Lower lobe of right lung (tissue), 2 donors: Measurements from ENCODE around the gene MXI1. TPM values are rescaled to one million over a fixed set of nuclear protein-coding genes. Genes with fewer than 3 reads are reported as not detected.

Source experiments
- ATAC-seq, 2 donors: fragments of 200-7000 bp; cut with Tn5 transposase; one replicate each; pipeline ENCODE4 v1.9.1; 2020 to 2022; ENCODE audit warnings: mild to moderate bottlenecking in 2 of 2, moderate library complexity in 2 of 2
- DNase-seq: peaks from one replicate; pipeline ENCODE4 v3.0.0-alpha.2; 2020
- H3K27ac ChIP-seq: fragments of 200-600 bp; one replicate; pipeline ENCODE4 v1.8.0; 2022
- H3K27me3 ChIP-seq: fragments of 200-600 bp; one replicate; pipeline ENCODE4 v1.8.0; 2022; ENCODE audit warnings: low read depth
- H3K36me3 ChIP-seq: fragments of 200-600 bp; one replicate; pipeline ENCODE4 v1.8.0; 2022; ENCODE audit warnings: mild to moderate bottlenecking
- H3K4me1 ChIP-seq: fragments of 200-600 bp; one replicate; pipeline ENCODE4 v1.8.0; 2022
- H3K4me3 ChIP-seq: fragments of 200-600 bp; one replicate; pipeline ENCODE4 v1.8.0; 2022; ENCODE audit warnings: mild to moderate bottlenecking
- H3K9me3 ChIP-seq: fragments of 200-600 bp; one replicate; pipeline ENCODE4 v1.8.0; 2022
- intact Hi-C: fragments of 100-400 bp; cut with DNase I; formaldehyde crosslinking; loops from one replicate; pipeline ENCODE4 v1.11.0; 2022
- total RNA-seq: library from RNA; stranded (reverse); fragmentation: NEBNext Ultra II Directional; extraction: Animal tissue kit (Norgen Biotek cat#: 25700); gene quantifications from one replicate; pipeline ENCODE4 v1.2.1, GENCODE V29; 2021
- TF ChIP-seq, protein P1 (sequence below): fragments of 200-600 bp; IDR thresholded peaks from one replicate; pipeline ENCODE4 v1.8.0; 2022; ENCODE audit warnings: antibody characterized with exemption, mild to moderate bottlenecking
- donor health status: DM: no; HTN: yes; CAD: no; lungs with severe emphysema.

The MXI1 gene
- total RNA-seq, 1 donor from 2014 or later: 33.3 TPM

DNA sequence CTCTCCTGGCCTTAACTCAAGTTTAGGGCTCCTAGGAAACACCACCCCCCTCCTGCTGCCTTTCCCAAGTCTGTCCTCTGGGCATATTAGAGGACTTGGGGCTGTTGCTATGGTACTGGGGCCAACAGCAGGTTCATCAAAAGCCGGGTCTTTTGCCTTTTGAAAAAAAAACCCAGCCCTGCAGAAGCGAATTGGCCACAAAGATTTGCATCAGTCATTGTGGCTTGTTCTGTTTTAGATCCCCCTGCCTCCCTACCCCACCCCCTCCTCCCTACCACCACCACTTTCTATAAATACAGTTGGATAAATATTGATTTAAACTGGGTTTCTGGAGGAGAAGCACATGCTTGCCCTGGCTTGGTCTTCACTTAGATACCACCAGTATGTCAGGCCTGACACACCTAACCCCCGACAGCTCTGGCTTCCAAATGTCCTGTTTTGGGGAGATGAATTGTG is 7.0 kb downstream of the MXI1 start:
- H3K27ac ChIP-seq: no peak overlapping the region
- ATAC-seq: no peak
- H3K9me3 ChIP-seq: no peaks in the 10 kb centered on the region
- DNase-seq: no peak
- H3K27me3 ChIP-seq: no peaks in the 10 kb centered on the region
- H3K4me3 ChIP-seq: no peak overlapping the region
- peaks cover 38% of the 10 kb centered on the region for H3K4me1 ChIP-seq
- intact Hi-C loops: no loop called here
- TF ChIP-seq, protein P1, sequence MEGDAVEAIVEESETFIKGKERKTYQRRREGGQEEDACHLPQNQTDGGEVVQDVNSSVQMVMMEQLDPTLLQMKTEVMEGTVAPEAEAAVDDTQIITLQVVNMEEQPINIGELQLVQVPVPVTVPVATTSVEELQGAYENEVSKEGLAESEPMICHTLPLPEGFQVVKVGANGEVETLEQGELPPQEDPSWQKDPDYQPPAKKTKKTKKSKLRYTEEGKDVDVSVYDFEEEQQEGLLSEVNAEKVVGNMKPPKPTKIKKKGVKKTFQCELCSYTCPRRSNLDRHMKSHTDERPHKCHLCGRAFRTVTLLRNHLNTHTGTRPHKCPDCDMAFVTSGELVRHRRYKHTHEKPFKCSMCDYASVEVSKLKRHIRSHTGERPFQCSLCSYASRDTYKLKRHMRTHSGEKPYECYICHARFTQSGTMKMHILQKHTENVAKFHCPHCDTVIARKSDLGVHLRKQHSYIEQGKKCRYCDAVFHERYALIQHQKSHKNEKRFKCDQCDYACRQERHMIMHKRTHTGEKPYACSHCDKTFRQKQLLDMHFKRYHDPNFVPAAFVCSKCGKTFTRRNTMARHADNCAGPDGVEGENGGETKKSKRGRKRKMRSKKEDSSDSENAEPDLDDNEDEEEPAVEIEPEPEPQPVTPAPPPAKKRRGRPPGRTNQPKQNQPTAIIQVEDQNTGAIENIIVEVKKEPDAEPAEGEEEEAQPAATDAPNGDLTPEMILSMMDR: no peak
- H3K36me3 ChIP-seq: no peaks in the 10 kb centered on the region

DNA sequence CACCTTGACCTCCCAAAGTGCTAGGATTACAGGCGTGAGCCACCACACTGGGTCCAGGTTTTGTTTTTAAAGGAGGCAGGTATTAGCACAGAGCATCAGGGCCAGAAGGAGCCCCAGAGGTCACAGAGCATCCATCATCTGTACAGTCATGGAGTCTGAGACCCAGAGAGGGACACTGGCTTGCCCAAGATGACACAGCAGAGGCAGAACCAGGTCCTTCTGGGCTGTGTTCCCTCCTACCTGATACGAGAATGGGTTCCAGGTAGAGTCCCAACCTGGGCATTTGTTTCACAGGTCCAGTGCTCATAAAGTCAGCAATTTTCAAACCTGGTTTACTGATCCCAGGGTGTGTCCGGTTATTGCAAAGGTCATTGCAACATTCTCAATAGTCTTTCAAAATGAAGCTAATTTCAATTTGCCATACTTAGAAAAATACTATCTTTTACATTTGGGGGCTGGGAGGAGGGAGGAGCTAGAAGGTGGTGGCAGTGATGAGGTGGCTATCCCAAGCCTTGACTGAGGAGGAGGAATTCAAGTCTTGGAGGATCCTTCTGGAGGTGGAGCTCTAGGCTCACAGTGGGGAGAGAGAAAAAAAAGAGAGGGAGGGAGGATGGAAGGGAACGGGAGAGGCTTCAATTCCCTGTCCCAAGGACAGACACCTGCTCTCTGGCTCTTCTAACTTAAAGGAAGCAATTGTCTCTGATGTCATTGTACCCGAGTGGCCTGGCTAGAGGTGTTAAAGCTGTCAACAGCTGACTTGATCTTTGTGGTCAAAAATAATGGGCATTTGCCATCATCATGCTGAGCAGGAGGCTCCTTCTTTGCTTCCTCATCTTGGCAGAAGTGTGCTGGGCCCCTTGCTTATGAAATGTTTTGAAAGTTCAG is 8.1 kb downstream of the MXI1 start:
- Histone ChIP-seq H3K9me3 (no peaks in the 10 kb centered on the region), H3K36me3 (no peaks in the 10 kb centered on the region), H3K4me1 (peaks cover 38% of the 10 kb centered on the region), H3K27ac (no peak overlapping the region), H3K4me3 (no peak overlapping the region), H3K27me3 (no peaks in the 10 kb centered on the region)
- intact Hi-C loops: no loop called here
- TF ChIP-seq, protein P1: no peak
- DNase-seq (no peak), ATAC-seq (no peak)

DNA sequence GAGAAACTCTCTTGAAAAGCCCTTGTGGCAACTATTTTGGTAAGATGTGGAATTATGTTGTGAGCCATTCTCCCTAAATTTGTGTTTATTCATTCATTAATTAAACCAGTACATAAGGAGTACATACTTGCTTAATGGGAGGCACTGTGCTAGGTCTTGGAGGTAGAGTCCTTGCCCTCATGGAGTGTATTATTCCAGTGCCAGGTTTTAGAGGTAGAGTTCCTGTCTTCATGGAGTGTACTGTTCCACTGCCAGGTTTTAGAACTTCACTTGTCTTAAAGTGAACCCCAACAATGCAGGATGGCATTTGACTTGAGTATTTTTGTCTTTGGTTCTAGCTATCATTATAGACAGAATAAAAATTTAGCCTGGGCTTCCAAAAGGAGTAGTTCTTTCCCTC is 8.8 kb downstream of the MXI1 start:
- DNase-seq (no peak), ATAC-seq (no peak)

DNA sequence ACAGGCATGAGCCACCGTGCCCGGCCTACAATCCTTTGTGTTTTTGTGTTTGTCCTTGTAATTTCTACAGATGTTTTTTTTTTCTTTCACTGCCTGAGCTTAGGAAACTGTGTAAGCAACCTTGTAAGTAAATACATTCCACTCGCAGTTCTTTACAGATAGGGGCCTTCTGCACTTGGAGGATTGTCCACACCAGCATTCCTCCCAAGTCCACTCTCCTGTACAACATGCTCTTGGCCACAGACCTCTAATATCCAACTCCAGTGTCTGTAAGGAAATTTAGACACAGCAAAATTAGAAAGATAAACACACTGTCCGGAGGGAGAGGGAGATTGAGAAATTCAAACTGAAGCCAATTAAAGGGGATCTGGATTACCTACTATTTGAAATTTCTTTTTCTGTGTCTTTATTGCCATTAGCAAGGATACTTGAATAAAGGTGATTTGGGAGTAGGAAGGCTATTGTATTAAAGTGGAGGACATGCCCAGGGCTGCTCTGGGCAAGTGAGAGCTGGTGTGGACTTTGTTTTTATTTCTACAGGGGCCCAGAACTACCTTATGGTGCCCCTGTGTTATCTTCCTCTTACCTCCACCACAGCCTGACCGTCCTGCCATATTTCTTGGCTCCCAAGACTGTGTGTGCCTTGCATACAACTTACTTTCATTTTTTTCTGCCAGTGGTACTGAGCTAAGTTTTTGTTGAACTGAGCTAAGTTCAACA is 9.7 kb downstream of the MXI1 start:
- H3K4me1 ChIP-seq: peaks cover 42% of the 10 kb centered on the region
- H3K9me3 ChIP-seq: no peaks in the 10 kb centered on the region
- DNase-seq: no peak
- TF ChIP-seq, protein P1: no peak
- H3K27me3 ChIP-seq: no peaks in the 10 kb centered on the region
- H3K4me3 ChIP-seq: no peak overlapping the region
- H3K27ac ChIP-seq: no peak overlapping the region
- ATAC-seq: peak in 1 of 2 donors; percentile 15
- intact Hi-C loops: no loop called here
- H3K36me3 ChIP-seq: no peaks in the 10 kb centered on the region

More for the DNA sequence above, 8.8 kb downstream of the MXI1 start:
- no peak overlapping the region for H3K27ac ChIP-seq
- intact Hi-C loops: no loop called here
- H3K36me3 ChIP-seq: no peaks in the 10 kb centered on the region
- H3K4me3 ChIP-seq: no peak overlapping the region
- H3K27me3 ChIP-seq: no peaks in the 10 kb centered on the region
- TF ChIP-seq, protein P1: no peak
- H3K9me3 ChIP-seq: no peaks in the 10 kb centered on the region
- peaks cover 43% of the 10 kb centered on the region for H3K4me1 ChIP-seq

DNA sequence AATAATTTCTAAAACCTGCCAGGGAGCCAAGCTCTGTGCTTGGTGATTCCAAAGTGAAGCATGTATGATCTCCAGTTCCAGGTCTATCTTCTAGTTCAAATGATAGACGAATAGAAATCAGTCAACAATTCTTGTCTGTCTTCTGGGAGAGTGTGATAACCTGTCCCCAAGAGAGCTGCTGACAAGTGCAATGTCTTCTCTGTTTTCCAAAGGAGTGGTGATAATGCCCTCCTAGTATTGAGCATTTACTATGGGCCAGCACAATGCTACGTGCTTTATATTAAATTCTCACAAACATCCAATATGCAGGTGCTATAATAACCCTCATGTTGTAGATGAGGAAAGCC is 10.2 kb downstream of the MXI1 start:
- Histone ChIP-seq H3K4me3 (no peak overlapping the region), H3K4me1 (peaks cover 42% of the 10 kb centered on the region)

More for the DNA sequence above, 10.2 kb downstream of the MXI1 start:
- H3K9me3 ChIP-seq: no peaks in the 10 kb centered on the region
- ATAC-seq: no peak
- no peaks in the 10 kb centered on the region for H3K27me3 ChIP-seq
- intact Hi-C loops: no loop called here
- DNase-seq: no peak
- H3K27ac ChIP-seq: no peak overlapping the region
- H3K36me3 ChIP-seq: no peaks in the 10 kb centered on the region
- TF ChIP-seq, protein P1: no peak
